NCI-H2196 treated with DMSO at 0.1 percent for 48 hours (cell line): Measurements from ENCODE around the gene TAF9B.
"Not testable (repeated sequence)": the region's sequence is repeated elsewhere in the genome, so short reads cannot be mapped to it uniquely, and the experiment has no call there.

Source experiments
- DNase-seq: peaks from one replicate; lab custom pipeline; 2025; ENCODE audit not compliant: unreplicated experiment; lab: John Stamatoyannopoulos, UW

Gene TAF9B

DNA sequence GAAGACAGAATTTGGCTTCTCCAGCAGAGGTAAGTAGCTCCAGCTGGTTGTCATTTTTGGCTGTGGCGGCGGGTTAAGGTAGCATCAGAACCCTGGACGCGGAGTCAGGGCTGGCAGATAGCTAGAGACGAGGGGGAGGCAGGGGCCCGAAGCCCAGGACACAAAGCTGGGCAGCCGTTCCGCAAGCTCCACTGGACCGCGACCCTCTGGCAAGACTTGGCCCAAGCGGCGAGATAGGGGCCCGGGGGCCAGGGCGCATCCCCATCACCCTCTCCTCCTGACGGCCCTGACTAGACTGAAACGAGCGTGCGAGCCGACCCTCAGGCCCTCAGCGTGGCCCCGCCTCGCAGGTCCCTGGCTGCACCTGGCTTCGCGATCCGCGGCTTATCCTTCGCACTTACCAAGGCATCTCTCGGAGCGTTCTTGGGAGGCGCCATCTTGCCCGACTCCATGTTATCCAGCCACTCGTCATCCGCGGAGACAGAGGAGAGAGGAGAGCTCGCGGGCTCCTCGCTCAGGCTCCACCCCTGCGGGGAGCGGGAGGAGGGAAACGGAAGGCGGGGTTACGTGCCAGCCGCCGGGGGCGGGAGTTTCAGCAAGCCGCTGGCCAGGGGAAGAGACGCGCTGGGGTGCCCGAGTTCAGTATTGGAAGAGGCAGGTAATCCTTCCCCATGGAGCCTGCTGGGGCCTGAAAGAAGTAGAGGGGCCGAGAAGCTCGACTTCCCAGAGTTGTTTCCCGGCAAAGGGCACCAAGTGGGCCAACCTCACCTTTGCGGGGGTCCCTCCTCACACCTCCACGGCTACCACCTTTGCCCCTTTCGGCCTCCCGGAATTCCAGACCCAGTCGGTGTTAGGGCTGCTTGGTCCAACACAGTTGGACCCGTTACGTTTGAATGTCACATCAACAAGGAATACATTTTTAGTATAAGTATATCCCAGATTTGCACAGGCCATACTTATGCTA is at the start of gene TAF9B:
TSS of gene TAF9B (minus strand) at position 491 of the 964 bp plus-strand sequence. CDS start at position 452, 39 bp downstream.
- DNase-seq, result peak; percentile 59

- DNase-seq, result no peak
These were observed 43.4 kb upstream of the TAF9B start for GRCh38 chrX:78182881-78183280.

GRCh38 chrX:78181307-78181706 is 41.9 kb upstream of the TAF9B start:
- no peak for DNase-seq

- DNase-seq, result no peak
These were observed 28.6 kb upstream of the TAF9B start for GRCh38 chrX:78168065-78168464.

- DNase-seq, result no peak
These were observed 26.0 kb upstream of the TAF9B start for GRCh38 chrX:78165425-78165824.

- DNase-seq, result not testable (repeated sequence)
These were observed 23.7 kb upstream of the TAF9B start for GRCh38 chrX:78163175-78163574.

DNA sequence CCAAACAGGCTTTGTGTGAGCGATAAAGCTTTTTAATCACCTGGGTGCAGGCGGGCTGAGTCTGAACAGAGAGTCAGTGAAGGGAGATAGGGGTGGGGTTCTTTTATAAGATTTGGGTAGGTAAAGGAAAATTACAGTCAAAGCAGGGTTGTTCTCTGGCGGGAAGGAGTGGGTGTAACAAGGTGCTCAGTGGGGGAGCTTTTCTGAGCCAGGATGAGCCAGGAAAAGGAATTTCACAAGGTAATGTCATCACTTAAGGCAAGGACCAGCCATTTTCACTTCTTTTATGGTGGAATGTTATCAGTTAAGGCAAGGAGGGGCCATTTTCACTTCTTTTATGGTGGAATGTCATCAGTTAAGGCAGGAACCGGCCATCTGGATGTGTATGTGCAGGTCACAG is 21.3 kb upstream of the TAF9B start:
- not testable (repeated sequence) for DNase-seq

DNA sequence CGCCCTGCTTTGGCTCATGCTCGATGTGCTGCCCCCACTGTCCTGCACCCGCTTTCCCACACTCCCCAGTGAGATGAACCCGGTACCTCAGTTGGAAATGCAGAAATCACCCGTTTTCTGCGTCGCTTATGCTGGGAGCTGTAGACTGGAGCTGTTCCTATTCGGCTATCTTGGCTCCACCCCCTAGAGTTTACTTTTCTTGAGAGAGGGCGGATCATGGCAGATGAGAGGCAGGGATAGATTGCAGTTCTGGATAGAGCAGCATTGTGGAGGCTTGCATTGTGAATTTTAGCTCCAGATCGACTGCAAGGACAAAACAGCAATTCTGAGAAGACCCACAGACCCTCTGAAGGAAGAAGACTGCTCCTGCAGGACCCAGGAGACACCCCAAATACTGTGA is 18.4 kb upstream of the TAF9B start:
- not testable (repeated sequence) for DNase-seq

GRCh38 chrX:78157373-78157772 is 17.9 kb upstream of the TAF9B start:
- not testable (repeated sequence) for DNase-seq

- DNase-seq, result not testable (repeated sequence)
These were observed 7.6 kb upstream of the TAF9B start for GRCh38 chrX:78147002-78147540.

DNA sequence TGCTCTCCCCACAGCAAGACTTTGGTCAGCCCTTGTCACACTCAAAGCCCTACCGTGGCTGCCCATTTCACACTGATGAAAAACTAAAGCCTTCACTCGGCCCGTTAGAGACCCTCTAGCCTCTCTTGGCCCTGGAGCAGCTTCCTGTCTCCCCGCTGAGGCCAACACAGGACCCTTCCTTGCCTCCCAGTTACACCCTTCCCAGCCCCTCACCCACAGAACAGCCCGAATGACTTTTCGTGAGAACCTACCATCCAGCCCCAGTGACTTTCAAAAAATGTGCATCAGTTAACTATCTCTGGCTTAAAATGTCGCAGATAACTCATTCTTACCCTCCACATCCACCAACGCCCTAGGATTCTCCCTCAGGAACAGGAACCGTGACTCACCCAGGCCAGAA is 756 bp upstream of the TAF9B start:
- no peak for DNase-seq

- no peak for DNase-seq
These were observed 6.1 kb downstream of the TAF9B start for GRCh38 chrX:78133238-78133960.

DNA sequence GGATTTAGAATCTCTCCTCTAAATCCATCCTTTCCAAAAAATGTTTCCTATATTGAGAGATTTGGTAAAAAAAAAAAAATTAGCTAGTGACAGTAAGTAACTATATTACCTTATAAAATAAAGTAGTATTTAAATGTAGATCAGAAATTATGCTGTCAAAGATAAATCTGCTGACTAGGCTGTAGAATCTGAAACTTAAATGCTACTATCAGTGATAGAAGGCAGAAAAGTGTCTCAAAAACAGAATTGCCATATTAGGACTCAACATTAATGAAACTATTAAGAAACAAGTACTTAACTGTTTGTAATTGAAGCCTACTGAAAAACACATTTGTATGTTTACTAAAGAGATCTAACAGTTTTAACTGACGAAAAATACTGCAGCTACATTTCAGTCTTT is 8.3 kb downstream of the TAF9B start:
- no peak for DNase-seq

DNA sequence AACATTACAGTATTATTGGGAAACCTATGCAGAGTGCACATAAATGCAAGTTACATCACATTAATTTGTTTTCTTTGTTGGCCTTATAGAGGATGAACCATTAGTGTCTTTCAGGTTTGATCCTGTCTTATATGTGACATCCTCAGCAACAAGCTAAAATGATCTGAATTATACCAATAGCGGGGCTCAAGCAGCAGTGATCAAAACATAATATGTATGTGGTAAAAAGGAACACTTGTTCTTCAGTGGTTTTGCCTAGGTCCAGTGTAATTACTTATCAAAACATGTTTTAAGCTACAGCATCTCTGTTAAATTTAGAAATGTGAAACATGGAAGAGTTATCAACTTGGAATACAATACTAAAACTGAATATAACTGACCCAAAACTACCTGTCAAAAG is 9.1 kb downstream of the TAF9B start:
- no peak for DNase-seq

- no peak for DNase-seq
These were observed 9.7 kb downstream of the TAF9B start for GRCh38 chrX:78129714-78130113.

DNA sequence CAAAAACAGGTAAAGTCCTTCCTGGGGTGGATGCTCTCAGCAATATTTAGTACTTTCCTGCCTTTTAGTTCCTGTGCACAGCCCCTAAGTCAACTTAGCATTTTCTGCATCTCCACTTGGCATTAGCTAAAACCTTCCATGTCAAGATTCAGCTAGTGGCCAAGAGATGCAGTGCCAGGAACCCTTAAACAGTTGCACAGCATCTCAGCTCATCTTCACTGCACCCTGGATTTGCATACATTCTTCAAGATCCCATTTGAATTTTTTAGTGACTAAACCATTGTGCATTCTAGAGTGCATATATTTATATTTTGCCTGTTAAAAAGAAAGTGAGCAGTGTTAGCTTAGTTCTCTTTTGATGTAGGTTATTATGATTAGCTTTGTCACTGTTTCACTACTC is 13.7 kb downstream of the TAF9B start:
- DNase-seq, result not testable (repeated sequence)

- no peak for DNase-seq
These were observed 14.3 kb downstream of the TAF9B start for GRCh38 chrX:78125148-78125547.

DNA sequence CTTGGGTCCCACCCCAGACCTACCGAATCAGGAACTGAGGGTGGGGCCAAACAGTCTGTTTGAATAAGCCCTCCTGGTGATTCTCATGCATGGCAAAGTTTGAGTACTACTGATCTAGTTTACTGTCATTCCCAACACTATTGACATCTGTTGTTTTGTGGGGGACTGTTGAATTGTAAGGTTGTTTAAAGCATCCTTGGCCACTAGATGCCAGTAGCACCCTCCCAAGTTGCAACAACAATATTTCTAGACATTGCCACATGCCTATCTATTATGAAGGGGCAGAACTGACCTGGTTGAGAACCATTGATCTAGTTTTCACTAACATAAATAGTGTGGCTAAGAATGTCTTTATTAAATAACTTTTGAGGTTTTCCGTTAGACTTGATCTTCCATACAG is 15.1 kb downstream of the TAF9B start:
- no peak for DNase-seq

GRCh38 chrX:78123190-78123589 is 16.3 kb downstream of the TAF9B start:
- DNase-seq, result no peak

DNA sequence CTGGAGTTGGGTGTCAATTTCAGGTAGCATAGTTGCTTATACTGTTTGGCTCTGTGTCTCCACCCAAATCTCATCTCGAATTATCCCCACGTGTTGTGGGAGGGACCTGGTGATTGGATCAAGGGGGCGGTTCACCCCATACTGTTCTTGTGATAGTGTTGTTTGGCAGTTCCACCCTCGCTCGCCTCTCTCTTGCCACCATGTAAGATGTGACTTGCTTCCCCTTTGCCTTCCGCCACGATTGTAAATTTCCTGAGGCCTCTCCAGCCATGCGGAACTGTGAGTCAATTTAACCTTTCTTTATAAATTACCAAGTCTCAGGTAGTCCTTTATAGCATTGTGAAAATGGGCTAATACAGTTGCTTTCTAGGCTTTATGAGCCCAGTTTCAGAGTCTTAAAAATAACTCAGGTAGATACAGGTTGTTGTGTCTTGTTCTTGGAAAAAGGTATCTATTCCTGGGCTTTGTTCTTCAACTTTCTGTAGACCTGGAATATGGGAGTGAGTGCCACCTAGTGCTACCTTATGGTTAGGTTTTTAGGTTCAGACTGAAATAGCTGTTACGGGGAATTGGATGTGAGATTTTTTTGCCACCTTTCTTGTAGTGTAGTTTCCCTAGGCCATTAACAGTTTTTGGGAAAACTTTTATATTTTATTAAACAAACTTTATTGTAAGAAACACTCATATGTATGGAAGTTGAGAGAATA is 19.8 kb downstream of the TAF9B start:
- no peak for DNase-seq

- no peak for DNase-seq
These were observed 20.8 kb downstream of the TAF9B start for GRCh38 chrX:78118628-78119027.
